HG02759 (cell line): ENCODE results near the gene PEX14.

Experiments used
- ATAC-seq: cut with Tn5 transposase; IDR thresholded peaks from one replicate; pipeline ENCODE4 v1.9.1; 2021; ENCODE audit warnings: mild to moderate bottlenecking, moderate library complexity; ENCODE audit not compliant: unreplicated experiment

The PEX14 gene

GRCh38 chr1:10515976-10516750, 41.4 kb downstream of the PEX14 start:
- no peak for ATAC-seq

GRCh38 chr1:10516925-10517676, 42.4 kb downstream of the PEX14 start:
- ATAC-seq = no peak

- ATAC-seq = no peak
These were observed 42.9 kb downstream of the PEX14 start for GRCh38 chr1:10517677-10517982.

GRCh38 chr1:10519016-10519417, 44.3 kb downstream of the PEX14 start:
- ATAC-seq = no peak

GRCh38 chr1:10520497-10520896, 45.7 kb downstream of the PEX14 start:
- ATAC-seq = no peak

GRCh38 chr1:10520952-10521351, 46.2 kb downstream of the PEX14 start:
- no peak for ATAC-seq

GRCh38 chr1:10521537-10522157, 46.9 kb downstream of the PEX14 start:
- no peak for ATAC-seq

- no peak for ATAC-seq
These were observed 47.6 kb downstream of the PEX14 start for GRCh38 chr1:10522322-10522860.

GRCh38 chr1:10525208-10525607, 50.5 kb downstream of the PEX14 start:
- ATAC-seq = no peak

- no peak for ATAC-seq
These were observed 53.6 kb downstream of the PEX14 start for GRCh38 chr1:10528066-10529014.

- no peak for ATAC-seq
These were observed 54.3 kb downstream of the PEX14 start for GRCh38 chr1:10529091-10529490.

- ATAC-seq = no peak
These were observed 55.0 kb downstream of the PEX14 start for GRCh38 chr1:10529765-10530164.

- ATAC-seq = no peak
These were observed 55.6 kb downstream of the PEX14 start for GRCh38 chr1:10530281-10530740.

GRCh38 chr1:10530756-10531495, 56.2 kb downstream of the PEX14 start:
- ATAC-seq = no peak

GRCh38 chr1:10532362-10532761, 57.6 kb downstream of the PEX14 start:
- no peak for ATAC-seq

GRCh38 chr1:10534519-10534918, 59.8 kb downstream of the PEX14 start:
- no peak for ATAC-seq

GRCh38 chr1:10536133-10536770, 61.5 kb downstream of the PEX14 start:
- no peak for ATAC-seq

GRCh38 chr1:10537082-10537766, 62.5 kb downstream of the PEX14 start:
- no peak for ATAC-seq
